ENCODE measurements around the gene RANBP17.

The RANBP17 gene

DNA sequence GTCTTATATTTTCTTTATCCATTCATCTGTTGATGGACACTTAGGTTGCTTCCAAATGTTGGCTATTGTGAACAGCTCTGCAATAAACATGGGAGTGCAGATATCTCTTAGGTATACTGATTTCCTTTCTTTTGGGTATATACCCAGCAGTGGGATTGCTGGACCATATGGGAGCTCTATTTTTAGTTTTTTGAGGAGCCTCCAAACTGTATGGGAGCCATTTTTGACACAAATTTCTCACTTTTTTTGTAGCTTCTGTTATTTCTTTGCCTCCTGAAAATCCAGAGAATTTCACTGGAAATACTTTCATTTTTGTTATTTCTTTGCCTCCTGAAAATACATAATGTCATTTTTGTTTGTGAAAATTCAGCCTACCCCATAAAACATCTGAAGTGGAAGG is 15.0 kb upstream of the RANBP17 start:
- no peak for TF ChIP-seq CTCF (IDR thresholded peaks at IDR 0.05; ENCODE audit: insufficient read depth, low read depth, low read length, missing control alignments)
- H3K4me3 ChIP-seq (ENCODE audit: low read depth, low read length): no peak overlapping the region
- no peak for DNase-seq (ENCODE audit: low read depth)

DNA sequence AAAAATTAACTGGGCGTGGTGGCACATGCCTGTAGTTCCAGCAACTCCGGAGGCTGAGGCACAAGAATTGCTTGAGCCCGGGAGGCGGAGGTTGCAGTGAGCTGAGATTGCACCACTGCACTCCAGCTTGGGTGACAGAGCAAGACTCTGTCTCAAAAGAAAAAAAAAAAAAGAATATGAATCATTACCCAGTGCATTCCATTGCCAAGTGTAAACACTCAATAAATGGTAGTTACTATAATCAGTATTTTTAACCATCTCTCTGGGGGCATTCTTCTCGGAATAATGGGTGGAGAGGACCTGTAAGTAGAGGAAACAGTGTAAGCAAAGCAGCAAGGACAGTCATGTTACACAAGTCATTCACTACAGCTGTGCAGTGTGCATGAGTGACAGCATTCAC is 13.8 kb upstream of the RANBP17 start:
- TF ChIP-seq CTCF (IDR thresholded peaks at IDR 0.05; ENCODE audit: insufficient read depth, low read depth, low read length, missing control alignments): no peak
- DNase-seq (ENCODE audit: low read depth): no peak
- H3K4me3 ChIP-seq (ENCODE audit: low read depth, low read length): no peak overlapping the region

- no peak for DNase-seq (ENCODE audit: low read depth)
- TF ChIP-seq CTCF (IDR thresholded peaks at IDR 0.05; ENCODE audit: insufficient read depth, low read depth, low read length, missing control alignments): no peak
- H3K4me3 ChIP-seq (ENCODE audit: low read depth, low read length): no peak overlapping the region
Observed at GRCh38 chr5:170849374-170849773, 12.4 kb upstream of the RANBP17 start.

DNA sequence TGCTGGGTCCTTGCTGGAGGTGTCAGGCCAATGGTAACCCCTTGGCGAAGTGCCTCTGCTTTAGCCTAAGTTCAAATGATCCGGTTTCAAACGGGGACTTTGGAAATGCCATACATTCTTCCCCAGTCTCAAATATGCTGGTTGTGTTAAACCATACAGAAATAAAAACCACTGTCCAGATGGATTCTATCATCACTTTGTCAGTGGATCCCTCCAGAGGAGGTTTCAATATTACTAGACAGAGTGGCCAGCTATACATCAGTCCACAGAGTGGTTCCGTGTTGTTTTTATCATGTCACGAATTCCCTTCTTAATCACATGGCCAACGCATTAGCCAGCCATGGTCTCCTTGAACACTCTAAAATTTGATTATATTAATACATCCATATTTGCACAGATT is 7.3 kb upstream of the RANBP17 start:
- no peak for DNase-seq (ENCODE audit: low read depth)
- H3K4me3 ChIP-seq (ENCODE audit: low read depth, low read length): no peak overlapping the region
- no peak for TF ChIP-seq CTCF (IDR thresholded peaks at IDR 0.05; ENCODE audit: insufficient read depth, low read depth, low read length, missing control alignments)

DNA sequence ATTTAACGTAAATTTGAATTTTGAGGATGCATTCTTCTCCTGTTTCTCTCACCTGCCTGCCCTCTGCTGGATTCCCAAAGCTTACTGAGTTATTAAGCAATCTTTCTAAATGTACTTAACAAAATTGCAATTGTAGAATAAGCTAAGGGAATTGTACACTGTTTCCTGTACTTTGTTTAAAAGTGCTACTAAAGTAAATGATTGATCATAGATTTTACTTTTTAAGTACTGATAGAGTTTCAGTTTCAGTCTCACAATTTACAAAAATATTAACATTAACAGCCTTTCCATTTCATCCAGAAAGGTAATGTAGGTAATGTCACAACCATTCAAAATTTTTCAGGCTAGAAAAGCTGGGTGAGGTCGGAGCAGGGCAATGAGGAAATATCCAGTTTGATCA is 4.8 kb upstream of the RANBP17 start:
- H3K4me3 ChIP-seq (ENCODE audit: low read depth, low read length): no peak overlapping the region
- TF ChIP-seq CTCF (IDR thresholded peaks at IDR 0.05; ENCODE audit: insufficient read depth, low read depth, low read length, missing control alignments): no peak
- DNase-seq (ENCODE audit: low read depth): no peak

DNA sequence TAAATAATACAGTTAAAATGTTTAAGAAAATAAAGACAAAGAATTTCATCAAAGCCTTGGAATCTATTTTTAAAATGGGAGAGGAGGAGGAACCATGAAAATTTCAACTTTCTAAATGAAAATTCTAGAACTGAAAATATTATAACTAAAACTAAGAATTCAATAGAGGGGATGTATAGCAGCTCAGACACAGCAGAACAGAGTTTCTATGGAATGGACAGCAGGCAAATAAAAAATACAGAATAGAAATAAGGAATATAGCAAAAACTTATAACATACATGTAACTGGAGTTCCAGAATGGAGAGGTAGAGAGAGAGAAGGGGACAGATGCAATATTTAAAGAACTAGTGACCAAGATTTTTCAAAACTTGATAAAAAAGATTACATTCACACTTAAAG is 1.4 kb upstream of the RANBP17 start:
- no peak for TF ChIP-seq CTCF (IDR thresholded peaks at IDR 0.05; ENCODE audit: insufficient read depth, low read depth, low read length, missing control alignments)
- DNase-seq (ENCODE audit: low read depth): no peak
- no peak overlapping the region for H3K4me3 ChIP-seq (ENCODE audit: low read depth, low read length)

DNA sequence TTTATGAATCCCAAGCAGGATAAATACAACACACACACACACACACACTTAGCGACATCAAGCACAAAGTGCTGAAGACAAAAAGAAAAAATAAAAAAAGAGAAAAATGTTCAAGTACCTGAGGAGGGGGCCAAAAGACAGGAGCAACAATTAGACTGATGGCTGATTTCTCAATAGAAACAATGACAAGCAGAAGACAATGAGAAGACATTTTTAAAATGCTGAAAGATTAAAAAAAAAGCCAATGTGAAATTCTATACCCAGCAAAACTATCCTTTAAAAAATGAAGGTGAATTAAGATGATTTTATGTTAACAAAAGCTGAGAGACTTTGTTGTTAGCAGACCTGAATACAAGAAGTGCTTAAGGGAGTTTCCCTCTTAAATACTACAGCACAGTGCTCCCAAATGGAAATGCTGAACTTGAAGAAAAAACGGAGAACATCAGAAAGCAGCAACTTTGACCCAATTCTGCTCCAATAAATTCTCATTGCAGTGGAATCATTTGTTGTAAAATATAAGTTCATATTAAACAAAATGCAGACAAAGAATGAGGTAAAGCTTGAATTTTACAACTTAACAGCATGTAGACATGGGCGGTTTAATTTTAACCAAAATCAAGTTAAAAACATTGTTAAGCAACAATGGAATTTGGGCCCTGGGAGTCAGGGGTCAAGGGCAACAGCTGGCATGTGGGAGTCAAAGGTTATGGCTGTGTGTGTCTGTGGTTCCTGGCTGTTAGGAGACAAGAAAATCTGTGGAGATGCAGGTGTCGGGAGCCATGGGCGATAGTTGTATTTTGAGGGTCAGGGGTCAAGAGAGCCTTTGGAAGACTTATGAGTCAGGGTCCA is 776 bp upstream of the RANBP17 start:
- no peak for DNase-seq (ENCODE audit: low read depth)
- no peak for TF ChIP-seq CTCF (IDR thresholded peaks at IDR 0.05; ENCODE audit: insufficient read depth, low read depth, low read length, missing control alignments)
- H3K4me3 ChIP-seq (ENCODE audit: low read depth, low read length): no peak overlapping the region

Measured in GM12865 (cell line).